HG02623 (cell line): Measurements from ENCODE around the gene TRPC4.
"Not testable (repeated sequence)": the region's sequence is repeated elsewhere in the genome, so short reads cannot be mapped to it uniquely, and the experiment has no call there.

Experiments
- ATAC-seq: cut with Tn5 transposase; IDR thresholded peaks from one replicate; pipeline ENCODE4 v1.9.1; 2021; ENCODE audit warnings: moderate library complexity; ENCODE audit not compliant: unreplicated experiment

The TRPC4 gene

DNA sequence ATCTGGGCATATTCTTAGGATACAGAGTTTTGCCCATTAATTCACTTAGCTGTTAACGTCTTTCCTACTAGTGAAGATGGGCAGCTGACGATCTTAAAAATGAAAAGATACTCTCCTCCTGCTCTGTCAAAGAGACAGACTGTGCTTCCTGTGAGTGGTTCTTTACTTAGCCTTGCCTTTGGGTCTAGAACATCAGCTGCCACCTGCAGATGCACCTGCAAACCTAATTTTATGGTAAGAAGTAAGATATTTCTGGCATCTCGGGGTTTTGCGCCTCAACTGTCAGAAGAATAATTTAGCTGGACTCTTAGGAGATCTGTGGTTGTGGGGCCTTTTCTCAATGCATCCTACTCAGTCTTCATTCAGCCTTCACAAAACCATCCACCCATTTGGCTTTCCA, 36.2 kb downstream of the TRPC4 start:
- no peak for ATAC-seq

DNA sequence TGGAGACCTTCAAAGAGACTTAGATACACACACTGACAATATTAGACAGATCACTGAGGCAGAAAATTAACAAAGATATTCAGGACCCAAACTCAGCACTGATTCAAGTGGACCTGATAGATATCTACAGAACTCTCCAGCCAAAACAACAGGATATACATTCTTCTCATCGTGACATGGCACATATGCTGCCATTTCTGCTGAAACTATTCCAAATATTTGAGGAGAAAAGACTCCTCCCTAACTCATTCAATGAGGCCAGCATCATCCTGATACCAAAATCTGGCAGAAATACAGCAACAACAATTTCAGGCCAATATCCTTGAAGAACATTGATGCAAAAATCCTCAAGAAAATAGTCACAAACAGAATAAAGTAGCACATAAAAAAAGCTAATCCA, 53.3 kb downstream of the TRPC4 start:
- ATAC-seq, result no peak

DNA sequence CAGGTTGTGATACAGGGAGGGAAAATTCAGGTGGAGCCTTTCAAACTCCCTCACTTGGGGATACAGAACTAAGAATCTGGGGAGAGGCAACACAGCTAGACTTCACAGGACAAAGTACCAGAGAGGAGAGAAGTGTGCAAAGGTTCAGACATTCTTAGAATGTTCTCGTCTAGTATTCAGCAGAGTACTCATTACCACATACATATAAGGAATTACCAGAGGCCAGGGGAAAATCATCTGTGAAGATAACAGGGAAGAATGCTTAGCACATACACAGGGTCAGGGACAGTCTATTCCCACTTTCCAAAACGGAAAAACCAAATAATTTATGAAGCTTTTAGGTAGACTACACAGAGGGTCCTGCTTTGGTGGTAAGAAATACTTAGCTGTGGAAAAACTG, 58.1 kb downstream of the TRPC4 start:
- no peak for ATAC-seq

DNA sequence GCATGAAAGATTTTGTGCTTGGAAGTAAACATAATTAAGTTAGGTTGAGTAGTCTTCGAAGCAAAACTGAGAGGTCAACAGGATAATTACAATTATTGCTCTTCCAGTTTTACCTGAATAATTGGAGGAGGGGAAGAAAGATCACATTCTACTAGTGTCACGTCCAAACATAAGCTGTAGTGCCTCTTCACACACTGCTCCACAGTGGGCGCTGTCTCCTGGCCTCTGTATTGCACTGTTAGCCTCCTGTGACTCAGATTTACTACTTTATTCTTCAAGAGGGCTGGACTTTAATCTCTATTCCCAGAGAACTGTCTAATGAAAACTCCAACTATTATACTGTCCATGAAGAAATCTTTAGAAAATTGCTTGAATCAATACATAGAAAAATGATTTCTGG, 62.9 kb downstream of the TRPC4 start:
- ATAC-seq, result no peak

DNA sequence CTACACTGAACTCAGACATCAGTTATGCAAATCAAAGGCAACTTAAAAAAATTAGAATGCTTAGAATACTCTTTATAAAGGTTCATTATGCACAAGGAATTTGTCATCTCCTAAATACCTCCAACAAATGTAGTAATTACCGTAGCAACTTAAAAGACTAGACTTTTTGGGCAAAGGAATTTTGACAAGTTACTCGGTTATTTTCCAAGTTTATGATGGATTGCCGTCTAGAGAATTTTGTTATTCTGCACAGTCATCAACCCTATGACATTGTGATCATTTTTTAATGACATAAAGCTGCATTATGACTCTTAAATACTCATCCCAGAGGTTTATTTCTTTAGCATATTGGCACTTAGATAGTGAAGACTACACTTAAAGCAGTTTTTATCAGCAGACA, 71.9 kb downstream of the TRPC4 start:
- ATAC-seq, result no peak

DNA sequence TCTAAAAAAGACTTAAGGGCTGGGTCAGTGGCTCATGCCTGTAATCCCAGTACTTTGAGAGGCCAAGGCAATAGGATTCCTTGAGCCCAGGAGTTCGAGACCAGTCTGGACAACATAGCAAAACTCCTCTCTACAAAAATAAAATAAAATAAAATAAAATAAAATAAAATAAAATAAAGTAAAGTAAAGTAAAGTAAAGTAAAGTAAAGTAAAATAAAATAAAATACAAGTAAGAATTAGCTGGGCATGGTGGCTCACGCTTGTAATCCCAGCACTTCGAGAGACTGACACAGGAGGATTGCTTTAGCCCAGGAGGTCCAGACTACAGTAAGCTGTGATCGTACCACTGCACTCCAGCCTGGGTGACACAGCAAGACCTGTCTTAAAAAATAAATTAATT, 72.8 kb downstream of the TRPC4 start:
- not testable (repeated sequence) for ATAC-seq

DNA sequence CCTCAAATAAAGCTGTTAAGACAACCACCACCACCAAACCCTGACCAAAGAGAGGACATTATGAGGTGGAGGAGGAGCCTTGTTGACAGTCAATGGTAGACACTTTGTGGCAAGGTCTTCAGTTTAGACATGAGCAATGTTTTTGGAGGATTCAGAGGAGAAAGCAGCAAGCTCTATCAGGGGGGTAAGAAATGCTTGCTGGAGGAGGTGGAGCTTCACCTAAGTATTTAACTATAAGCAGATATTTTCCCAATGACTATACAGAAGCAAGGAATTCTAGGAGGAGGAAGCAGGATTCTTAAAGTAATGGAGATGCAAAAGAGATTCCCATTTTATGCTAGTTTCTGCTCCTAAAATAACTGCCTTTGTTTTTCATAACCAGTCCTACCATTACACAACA, 74.2 kb downstream of the TRPC4 start:
- no peak for ATAC-seq

DNA sequence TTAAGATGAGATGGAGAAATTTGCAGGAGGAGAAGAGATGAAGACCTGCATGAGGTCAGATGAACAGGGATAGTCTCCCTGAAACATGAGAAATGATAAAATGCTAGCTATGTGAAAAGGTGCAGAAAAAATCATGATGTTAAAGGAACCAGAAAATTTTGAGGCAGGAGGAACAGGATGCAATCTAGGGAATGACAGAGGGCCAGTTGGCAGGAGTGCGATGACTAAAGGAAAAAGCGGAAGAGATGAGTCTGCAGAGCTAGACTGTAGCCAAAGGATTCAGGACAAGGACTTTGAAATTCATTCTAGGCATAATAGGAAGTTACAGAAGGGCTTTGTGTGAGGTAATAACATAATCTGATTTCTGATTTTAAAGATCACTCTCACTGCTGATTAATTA, 77.9 kb downstream of the TRPC4 start:
- ATAC-seq, result no peak

DNA sequence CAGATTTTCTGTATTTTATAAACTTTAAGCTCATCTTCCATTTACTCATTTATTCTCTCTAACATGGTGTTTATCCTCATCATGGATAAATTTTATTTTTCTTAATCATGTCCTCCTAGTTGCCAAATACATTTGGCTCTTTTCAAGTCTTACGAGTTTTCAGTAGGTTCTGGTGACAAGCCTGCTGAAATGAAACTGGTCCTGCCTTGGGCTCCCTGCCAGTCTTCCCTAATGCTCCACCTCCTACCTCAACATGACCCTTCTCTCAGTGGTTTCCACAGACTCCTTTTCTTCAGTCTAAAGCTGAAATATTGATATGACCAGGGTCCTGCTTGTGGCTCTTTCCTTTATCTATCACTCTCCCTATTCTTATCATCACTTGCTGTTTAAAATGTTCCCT, 81.2 kb downstream of the TRPC4 start:
- no peak for ATAC-seq

DNA sequence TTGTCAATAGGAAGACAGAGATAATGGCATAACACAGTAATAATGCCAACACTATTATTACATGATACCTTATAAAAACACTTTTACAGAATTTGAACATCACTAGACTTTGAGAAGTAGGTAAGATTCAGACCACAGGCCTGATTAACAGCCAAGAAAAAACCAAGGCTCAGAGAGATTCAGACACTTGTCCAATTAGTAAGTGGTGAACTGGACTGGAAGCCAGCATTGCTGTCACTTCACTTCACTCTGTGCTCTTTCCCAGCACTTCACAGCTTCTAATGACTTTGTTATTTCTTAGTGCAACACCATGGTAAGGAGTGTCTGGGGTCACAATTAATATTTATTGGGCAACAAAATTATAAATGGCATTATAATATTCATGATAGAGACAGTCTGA, 91.9 kb downstream of the TRPC4 start:
- ATAC-seq, result no peak

DNA sequence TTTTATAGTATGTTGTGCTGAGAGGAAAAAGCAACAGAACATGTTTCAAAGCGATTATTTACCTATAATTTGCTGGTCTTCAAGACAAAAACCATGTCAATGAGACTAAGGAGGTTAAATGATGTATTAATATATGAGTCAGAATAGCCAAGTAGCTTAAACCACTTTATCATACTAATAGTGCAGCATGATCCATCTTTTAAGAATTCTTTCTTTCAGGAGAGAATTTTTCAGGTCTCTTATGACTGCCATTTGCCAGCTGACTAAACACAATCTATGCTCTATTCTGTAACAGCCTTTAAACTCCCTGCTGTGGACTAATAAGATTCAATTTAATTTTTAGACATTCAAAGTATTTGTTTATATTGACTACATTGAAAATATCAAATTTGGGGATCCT, 93.7 kb downstream of the TRPC4 start:
- ATAC-seq, result no peak

DNA sequence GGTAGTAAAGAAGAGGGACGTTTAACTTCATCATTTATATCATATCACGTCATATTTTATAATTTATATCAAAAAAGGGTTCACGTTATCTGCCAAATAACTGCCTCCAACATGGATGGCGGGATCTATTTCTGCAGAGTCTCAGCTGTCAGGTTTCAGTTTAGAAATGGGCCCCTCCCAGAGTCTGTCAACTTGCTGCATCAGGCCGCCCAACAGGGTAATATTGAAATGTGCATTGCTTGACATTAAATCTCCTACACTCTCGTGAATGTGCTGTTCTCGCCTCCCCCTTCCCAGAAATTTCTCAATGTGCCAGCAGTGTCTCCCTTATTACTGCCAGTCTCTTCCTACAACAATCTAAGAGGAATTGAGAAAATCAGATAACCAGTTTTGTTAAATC, 96.9 kb downstream of the TRPC4 start:
- no peak for ATAC-seq

DNA sequence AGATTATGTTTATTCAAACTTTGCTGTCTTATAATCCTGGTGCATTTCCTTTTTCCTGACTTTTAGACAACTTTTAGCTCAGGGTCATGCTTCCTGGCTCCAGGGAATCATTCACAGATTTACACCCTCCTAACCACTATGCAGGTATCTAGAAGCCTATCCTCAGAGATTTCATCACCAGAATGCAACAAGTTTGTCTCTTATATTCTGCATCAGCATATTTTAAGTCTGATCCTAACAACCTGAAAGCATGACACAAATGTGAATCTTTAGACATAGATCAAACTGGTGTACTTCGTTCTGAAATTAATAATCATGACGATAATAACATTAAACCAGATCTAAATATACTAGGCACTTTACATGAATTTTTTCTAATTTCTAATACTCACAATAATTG, 100.0 kb downstream of the TRPC4 start:
- no peak for ATAC-seq

DNA sequence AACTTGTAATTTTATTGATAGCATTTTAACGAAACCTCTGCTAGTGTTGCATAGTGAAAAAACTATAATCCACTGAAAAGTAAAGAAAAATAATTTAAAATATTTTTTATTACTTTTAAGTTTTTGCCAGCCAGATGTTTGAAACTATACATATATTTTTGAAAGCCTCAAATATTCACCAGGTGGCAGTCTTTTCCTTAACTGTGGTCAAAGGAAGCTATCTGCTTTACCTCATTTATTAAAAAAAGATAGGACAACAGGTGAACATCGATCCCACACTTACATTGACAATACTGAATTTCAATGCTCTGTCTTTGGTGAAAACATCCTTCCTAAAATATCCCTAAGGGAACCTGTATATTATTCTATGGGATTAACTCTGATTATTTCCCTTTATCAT, 100.5 kb downstream of the TRPC4 start:
- ATAC-seq, result no peak

DNA sequence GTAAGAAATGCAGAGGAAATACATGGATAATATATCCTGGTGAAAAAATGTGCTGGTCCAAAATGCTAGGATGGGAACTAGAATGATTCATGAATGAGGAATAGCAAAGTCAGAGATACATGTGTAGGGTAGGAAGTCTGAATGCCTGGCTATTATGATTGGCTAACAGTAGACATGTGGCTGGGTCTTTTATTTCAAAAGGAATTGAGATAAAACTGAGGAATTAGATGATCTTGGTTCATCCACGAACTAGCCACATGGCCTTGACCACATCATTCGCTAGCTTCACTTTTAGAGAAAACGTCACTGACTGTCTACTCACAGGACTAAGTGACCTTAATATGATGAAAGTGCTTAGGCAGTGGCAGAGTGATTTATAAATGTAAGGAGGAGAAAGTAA, 103.1 kb downstream of the TRPC4 start:
- no peak for ATAC-seq

DNA sequence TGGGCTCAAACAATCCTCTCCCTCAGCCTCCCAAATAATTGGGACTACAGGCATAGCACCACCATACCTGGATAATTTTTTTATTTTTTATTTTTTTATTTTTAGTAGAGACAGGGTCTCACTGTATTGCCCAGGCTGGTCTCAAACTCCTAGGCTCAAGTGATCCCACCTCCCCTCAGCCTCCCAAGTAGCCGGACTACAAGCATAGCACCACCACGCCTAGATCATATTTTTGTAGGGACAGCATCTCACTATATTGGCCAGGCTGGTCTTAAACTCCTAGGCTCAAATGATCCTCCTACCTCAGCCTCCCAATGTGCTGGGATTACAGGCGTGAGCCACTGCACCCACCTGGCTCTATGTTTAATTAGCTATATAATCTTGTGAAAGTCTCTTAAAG, 114.2 kb downstream of the TRPC4 start:
- no peak for ATAC-seq

DNA sequence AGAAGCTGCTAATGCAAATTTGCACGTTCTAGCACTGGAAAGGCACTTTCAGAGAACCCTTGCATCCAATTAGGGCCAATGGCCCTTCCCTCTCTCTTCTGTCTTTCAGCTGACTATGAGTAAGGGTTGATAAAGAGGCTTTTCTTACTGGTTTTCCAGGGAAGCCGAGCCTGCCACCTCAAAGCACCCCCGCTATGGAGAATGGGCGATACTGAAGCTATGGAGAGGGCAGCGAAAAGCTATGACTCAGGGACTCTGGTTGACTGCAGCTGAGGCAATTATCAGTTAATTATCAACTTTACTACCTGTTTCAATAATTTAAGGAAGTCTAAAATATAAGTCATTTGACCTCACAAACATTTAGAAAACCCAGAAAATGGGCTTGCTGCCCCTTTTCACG, 115.8 kb downstream of the TRPC4 start:
- ATAC-seq, result no peak

DNA sequence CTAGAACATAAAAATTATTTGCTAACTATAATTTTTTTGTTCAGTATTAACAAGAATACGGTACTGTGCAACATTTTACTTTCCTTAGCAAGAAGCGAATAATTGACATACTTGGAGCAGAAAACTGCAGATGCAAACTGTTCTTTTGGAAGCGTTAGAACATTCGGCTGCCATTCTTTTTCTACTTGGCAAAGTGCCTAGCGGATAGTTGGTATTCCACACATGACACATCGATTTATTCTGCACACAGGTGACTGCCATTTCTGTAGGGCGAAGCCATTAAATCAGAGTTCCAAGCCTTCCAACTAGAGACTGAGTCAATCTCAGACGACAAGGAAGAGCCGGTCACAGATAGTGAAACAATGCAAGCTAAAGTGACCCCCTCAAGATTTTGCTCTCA, 117.4 kb downstream of the TRPC4 start:
- no peak for ATAC-seq

DNA sequence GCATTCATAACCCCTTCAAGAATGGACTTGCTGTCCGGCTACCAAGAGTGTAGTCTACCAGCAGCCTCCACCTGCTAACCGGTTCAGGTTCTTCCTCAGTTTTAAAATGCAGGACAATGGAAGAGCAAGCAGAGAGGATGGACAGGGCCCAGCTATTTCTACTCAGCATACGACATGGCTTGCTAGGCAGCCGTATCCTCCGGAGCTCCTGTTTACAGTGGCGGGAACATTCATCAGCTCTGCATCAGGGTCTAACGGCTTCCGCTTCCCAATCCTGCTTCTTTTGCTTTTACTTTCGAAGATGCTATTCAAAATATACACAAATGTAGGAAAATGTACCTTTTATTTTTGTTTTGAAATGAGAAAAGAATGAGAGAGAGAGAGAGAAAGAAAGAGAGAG, 118.5 kb downstream of the TRPC4 start:
- no peak for ATAC-seq

DNA sequence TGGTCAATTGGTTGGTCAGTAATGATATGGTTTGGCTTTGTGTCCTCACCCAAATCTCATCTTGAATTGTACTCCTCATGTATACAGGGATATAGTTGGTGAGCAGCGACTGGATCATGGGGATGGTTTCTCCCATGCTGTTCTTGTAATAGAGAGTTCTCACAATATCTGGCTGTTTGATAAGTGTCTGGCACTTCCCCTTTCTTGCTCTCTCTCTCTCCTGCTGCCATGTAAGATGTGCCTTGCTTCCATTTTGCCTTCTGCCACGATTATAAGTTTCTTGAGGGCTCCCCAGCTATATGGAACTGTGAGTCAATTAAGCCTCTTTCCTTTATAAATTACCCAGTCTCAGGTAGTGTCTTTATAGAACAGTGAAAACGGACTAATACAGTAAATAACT, 120.7 kb downstream of the TRPC4 start:
- ATAC-seq, result no peak

DNA sequence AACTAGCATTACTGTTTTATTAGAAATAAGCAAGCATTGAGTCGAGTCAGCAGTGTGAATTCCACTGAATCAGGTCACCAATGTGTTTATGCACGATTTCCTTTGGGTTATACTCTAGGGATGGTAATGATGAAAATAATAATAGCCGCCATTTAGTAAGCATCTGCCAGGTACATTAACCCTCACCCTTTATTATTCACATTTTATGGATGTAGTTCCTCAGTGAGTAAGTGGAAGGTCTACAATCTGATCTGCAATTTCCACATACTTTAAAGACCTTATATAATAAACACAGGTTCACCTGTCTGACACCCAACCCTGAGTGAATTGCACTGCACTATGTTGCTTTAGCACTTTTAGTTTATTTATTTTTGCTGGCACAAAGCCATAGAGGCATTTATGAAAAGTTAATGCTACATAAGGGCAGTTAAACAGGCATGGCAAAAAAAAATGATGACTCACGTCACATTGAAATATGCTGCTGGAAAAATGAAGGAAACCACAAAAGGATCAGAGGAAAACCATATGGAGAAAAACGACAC, 122.4 kb downstream of the TRPC4 start:
- ATAC-seq, result no peak

DNA sequence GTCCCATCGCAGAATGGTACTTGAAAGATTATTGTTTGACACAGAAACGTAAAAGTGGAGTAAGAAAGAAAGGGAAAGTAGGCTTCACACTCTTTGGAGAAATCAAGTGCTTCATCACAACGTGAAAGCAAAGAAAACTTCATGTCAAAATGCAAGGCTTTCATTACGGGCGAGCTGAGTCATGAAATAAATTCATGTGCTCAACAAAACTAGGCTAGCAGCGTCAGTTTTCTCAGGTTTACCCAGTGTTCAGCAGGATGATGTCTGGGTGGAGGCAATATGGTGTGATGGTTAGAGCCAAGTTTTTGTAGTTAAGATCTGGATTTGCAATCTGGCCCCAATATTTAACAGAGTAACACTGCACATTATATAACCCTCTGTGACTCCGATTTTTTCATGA, 128.0 kb downstream of the TRPC4 start:
- no peak for ATAC-seq

DNA sequence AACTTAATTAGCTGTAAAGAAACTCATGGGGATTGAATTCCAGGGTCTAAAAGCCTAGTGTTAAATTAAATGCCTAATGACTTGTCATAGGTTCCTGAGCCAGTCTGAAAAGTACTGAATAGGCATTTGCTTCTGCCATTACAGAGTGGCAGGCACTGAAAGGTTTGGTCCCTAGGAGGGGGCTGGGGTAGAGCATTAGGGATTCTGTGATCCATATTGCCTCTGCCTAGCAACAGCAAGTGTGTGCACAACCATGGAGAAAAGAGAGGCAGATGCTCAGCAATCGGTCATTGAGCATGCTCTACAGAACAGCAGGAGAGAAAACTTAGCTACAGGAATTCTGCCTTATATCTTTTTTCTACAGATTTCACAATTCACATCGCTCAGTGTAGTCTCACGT, 133.5 kb downstream of the TRPC4 start:
- no peak for ATAC-seq

DNA sequence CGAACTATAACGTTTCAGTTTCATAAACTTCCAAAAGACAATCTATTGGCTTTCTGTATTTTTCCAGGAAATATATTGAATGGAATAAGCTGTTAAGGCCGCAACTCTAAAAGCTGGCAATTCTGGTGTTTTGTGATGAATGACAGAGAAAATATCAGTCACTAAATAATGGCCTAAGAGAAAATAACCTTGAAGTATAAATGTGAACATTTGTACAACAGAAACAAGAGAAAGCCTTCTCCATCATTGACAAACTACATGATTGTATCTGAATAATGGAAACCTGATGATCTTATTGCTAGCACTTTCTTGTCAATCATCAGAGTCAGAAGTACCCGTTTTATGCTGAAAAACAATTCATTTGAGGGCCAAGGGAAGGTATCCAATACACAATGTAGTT, 134.3 kb downstream of the TRPC4 start:
- ATAC-seq, result no peak
